Lung (tissue), 12 donors: ENCODE data around the gene AK4. TPM values are rescaled to one million over a fixed set of nuclear protein-coding genes. Genes with fewer than 3 reads are reported as not detected.

Experiments
- ATAC-seq: fragments of 200-7000 bp; cut with Tn5 transposase; one replicate; pipeline ENCODE4 v1.9.1; 2020; ENCODE audit warnings: moderate number of reproducible peaks; ENCODE audit not compliant: insufficient read depth, low FRiP score
- DNase-seq, 3 donors: peaks; one replicate each; pipeline ENCODE4 v3.0.0-alpha.2; 2013 to 2017
- H3K27ac ChIP-seq, 2 donors: one replicate each; pipeline ENCODE4 v1.5.1; 2013; ENCODE audit warnings: mild to moderate bottlenecking in 2 of 2, moderate library complexity in 2 of 2, control low read depth in 1 of 2, inconsistent platforms in 1 of 2, low read depth in 1 of 2, low read length in 1 of 2
- H3K27me3 ChIP-seq, 3 donors: one replicate each; pipeline ENCODE4 v1.5.1; 2013; ENCODE audit warnings: low read length in 2 of 3; ENCODE audit not compliant: control insufficient read depth in 3 of 3, insufficient read depth in 3 of 3
- H3K36me3 ChIP-seq, 4 donors: one replicate each; pipeline ENCODE4 v1.5.1; 2013; ENCODE audit warnings: low read length in 4 of 4, mild to moderate bottlenecking in 1 of 4, moderate library complexity in 1 of 4; ENCODE audit not compliant: control insufficient read depth in 4 of 4, insufficient read depth in 4 of 4
- H3K4me1 ChIP-seq, 5 donors: one replicate each; pipeline ENCODE4 v1.5.1; 2013; ENCODE audit warnings: low read length in 5 of 5, mild to moderate bottlenecking in 2 of 5, moderate library complexity in 1 of 5; ENCODE audit not compliant: control insufficient read depth in 5 of 5, insufficient read depth in 5 of 5
- H3K4me3 ChIP-seq: one replicate; pipeline ENCODE4 v1.5.1; 2013; ENCODE audit warnings: mild to moderate bottlenecking, control low read depth, moderate library complexity
- H3K9ac ChIP-seq, 2 donors: one replicate each; pipeline ENCODE4 v1.5.1; 2013; ENCODE audit warnings: low read length in 2 of 2, control low read depth in 1 of 2; ENCODE audit not compliant: insufficient read depth in 1 of 2
- H3K9me3 ChIP-seq, 4 donors: one replicate each; pipeline ENCODE4 v1.5.1; 2013; ENCODE audit warnings: low read length in 3 of 4, mild to moderate bottlenecking in 1 of 4, moderate library complexity in 1 of 4; ENCODE audit not compliant: control insufficient read depth in 4 of 4, insufficient read depth in 3 of 4
- CTCF ChIP-seq: IDR thresholded peaks from 2 replicates; pipeline ENCODE4 v1.5.1; 2012; ENCODE audit warnings: mild to moderate bottlenecking; ENCODE audit errors: control extremely low read depth, extremely low read depth
- WGBS, 2 donors: extraction: QIAGEN DNeasy Blood & Tissue Kit; methylation state at CpG; one replicate each; pipeline ENCODE4 v1.1.7; 2013; 5-methylcytosine and 5-hydroxymethylcytosine counted together
- polyA plus RNA-seq, 2 donors: library from polyadenylated mRNA; stranded (reverse); fragments of 200-250 nt; gene quantifications; one replicate each; pipeline ENCODE4 v1.2.1, GENCODE V29; 2013
- total RNA-seq, 2 donors: library from RNA; depleted of rRNA in 1 of 2; stranded (reverse); fragments of >200 nt in 1 of 2; gene quantifications; one replicate each; pipeline ENCODE4 v1.2.1, GENCODE V29; 2014 to 2021
- donor health status: control.
- donor health status: control.
- donor health status: Bipolar disorder and iron deficiency.
- donor health status: healthy.
- donor health status: DM: yes; HTN: yes; CAD: no.

Gene AK4
- total and polyA plus RNA-seq, 4 donors: 1.1 to 13.7 (median 6.5) TPM

GRCh38 chr1:65207317-65207716, 59.3 kb downstream of the AK4 start:
- ATAC-seq (no peak), DNase-seq (no peak)
- H3K27me3 ChIP-seq: peaks cover 0 to 33% (median 0%) of the 10 kb centered on the region in 3 donors
- H3K4me1 ChIP-seq: no peaks in the 10 kb centered on the region
- no peaks in the 10 kb centered on the region for H3K9me3 ChIP-seq
- H3K4me3 ChIP-seq: no peak overlapping the region
- no peak overlapping the region for H3K27ac ChIP-seq
- 46 to 66% methylated on average over 4 of the region's 4 CpGs for WGBS, 2 donors
- H3K9ac ChIP-seq: no peak overlapping the region
- TF ChIP-seq CTCF: no peak
- no peaks in the 10 kb centered on the region for H3K36me3 ChIP-seq

- Histone ChIP-seq H3K27ac (no peak overlapping the region), H3K27me3 (peaks cover 0 to 30% (median 0%) of the 10 kb centered on the region in 3 donors), H3K4me3 (no peak overlapping the region), H3K9me3 (no peaks in the 10 kb centered on the region), H3K4me1 (peaks cover 0 to 3% (median 0%) of the 10 kb centered on the region in 5 donors), H3K9ac (no peak overlapping the region), H3K36me3 (no peaks in the 10 kb centered on the region)
- ATAC-seq (no peak), DNase-seq (no peak)
- no peak for TF ChIP-seq CTCF
- WGBS, 2 donors: 79 to 89% methylated on average over 8 of the region's 8 CpGs
Measured at GRCh38 chr1:65208563-65208973, 60.6 kb downstream of the AK4 start.

- Histone ChIP-seq H3K9me3 (no peaks in the 10 kb centered on the region), H3K4me3 (no peak overlapping the region), H3K27me3 (peaks cover 0 to 26% (median 0%) of the 10 kb centered on the region in 3 donors), H3K36me3 (no peaks in the 10 kb centered on the region), H3K9ac (no peak overlapping the region), H3K27ac (no peak overlapping the region), H3K4me1 (peaks cover 0 to 3% (median 0%) of the 10 kb centered on the region in 5 donors)
- ATAC-seq (no peak), DNase-seq (peak; percentile 35 to 75 (median 74))
- TF ChIP-seq CTCF: peak; percentile 32
- WGBS, 2 donors: 49 to 59% methylated on average over 6 of the region's 6 CpGs
Measured at GRCh38 chr1:65209005-65209885, 61.2 kb downstream of the AK4 start.
